Nucleus accumbens (tissue), 56 donors: ENCODE data around the gene ACTL10.

Experiments used
- DNase-seq, 56 donors: peaks; one replicate each; lab custom pipeline; 2025; lab: John Stamatoyannopoulos, UW

ACTL10 gene

DNA sequence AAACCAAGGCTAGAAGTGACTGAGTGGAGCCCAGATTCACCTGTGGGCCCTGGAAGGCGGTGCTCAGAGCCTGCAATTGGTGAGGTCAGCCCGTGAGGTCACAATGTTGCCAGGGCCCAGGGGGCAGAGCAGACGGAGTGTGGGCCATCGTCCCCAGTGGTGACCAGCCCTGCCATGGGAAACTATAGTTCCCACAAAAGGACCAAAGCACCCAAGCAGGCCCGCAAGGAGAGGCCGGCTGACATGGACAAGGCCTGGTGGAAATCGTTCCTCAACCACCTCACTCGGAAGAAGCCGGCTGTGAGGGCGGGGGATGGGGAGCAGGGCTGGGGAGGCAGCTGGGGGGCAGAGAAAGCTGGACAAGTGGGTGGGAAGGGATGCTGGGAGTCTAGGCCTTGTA is 4.6 kb upstream of the ACTL10 start, which contains the start of gene C20orf144:
Gene C20orf144, plus strand, starts transcription at position 156 of the 400 bp plus-strand sequence. Its CDS starts 19 bp downstream, at position 175.
- no peak for DNase-seq

GRCh38 chr20:33663161-33664084 is 3.3 kb upstream of the ACTL10 start:
- DNase-seq: peak in 52 of 56 donors; percentile 13 to 84 (median 64)

- DNase-seq: no peak
Measured at GRCh38 chr20:33664085-33664761, 2.5 kb upstream of the ACTL10 start.

GRCh38 chr20:33664762-33665144 is 2.0 kb upstream of the ACTL10 start:
- DNase-seq: no peak

DNA sequence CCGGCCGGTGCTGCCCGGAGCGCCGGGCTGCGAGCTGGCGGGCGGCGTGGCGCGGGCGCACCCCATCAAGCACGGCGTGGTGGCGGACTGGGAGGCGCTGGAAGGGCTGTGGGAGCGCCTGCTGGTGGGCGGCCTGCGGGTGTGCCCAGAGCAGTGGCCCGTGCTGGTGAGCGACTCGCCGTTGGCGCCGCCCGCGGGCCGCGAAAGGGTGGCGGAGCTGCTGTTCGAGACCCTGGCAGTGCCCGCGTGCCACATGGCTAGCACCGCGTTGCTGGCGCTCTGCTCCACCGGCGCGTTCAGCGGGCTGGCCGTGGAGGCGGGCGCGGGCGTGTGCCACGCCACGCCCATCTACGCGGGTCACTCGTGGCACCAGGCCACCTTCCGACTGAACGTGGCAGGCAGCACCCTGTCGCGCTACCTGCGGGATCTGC is 517 bp downstream of the ACTL10 start:
- DNase-seq: peak in 29 of 56 donors; percentile 23 to 71 (median 48)

- DNase-seq: peak in 49 of 56 donors; percentile 16 to 79 (median 60)
Measured at GRCh38 chr20:33667676-33668465, 1.1 kb downstream of the ACTL10 start.

DNA sequence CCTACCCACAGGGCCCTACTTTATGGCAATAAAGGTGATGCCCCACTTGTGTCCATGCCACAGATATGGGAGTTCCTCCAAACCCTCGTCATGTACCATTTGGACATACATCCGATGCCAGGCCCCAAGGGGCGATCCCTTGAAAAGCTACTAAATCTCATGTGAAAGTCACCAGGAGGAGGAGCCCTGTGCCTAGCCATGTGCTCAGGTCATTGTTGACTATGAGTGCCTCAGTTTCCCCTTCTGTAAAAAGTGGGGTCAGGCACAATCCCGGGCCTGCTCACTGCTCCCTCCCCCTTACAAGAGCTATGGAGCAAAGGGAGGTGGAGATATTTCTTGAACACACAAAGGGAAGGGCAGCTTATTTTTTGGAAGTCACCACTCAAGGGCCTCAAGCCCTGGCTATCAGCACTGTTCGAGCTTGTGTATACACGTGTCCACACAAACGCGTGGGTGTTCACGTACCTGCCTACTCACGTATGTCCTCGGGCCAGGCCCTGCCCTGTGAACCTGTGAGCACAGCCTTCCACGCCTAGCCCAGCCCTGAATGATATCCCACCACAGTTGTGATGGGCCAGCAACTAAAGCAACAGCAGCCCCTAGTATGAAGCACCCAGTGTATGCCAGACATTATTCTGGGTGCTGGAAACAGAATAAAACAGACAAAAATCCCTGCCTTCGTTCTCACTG is 1.9 kb downstream of the ACTL10 start:
- no peak for DNase-seq

DNA sequence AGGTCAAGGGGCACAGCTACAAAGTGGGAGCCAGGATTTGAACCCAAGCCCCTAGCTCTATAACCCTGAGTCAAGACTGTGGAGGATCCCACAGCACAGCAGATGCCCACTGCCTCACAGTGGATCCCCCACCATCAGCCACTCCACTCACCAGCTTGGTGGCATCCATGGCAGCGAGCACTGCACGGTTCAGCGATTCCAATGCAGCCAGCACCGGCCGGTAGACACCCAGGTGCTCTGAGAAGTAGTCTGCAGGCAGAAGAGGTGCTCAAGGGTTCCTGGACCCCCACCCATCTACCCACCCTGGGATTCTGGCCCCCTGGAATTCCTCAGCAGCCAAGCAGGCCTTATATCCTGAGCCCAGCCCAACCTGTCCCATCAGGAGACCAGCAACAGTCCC is 2.5 kb downstream of the ACTL10 start:
- DNase-seq: no peak

GRCh38 chr20:33669873-33670640 is 3.3 kb downstream of the ACTL10 start:
- DNase-seq: peak in 1 of 56 donors; percentile 15

GRCh38 chr20:33670715-33671499 is 4.2 kb downstream of the ACTL10 start:
- no peak for DNase-seq

DNA sequence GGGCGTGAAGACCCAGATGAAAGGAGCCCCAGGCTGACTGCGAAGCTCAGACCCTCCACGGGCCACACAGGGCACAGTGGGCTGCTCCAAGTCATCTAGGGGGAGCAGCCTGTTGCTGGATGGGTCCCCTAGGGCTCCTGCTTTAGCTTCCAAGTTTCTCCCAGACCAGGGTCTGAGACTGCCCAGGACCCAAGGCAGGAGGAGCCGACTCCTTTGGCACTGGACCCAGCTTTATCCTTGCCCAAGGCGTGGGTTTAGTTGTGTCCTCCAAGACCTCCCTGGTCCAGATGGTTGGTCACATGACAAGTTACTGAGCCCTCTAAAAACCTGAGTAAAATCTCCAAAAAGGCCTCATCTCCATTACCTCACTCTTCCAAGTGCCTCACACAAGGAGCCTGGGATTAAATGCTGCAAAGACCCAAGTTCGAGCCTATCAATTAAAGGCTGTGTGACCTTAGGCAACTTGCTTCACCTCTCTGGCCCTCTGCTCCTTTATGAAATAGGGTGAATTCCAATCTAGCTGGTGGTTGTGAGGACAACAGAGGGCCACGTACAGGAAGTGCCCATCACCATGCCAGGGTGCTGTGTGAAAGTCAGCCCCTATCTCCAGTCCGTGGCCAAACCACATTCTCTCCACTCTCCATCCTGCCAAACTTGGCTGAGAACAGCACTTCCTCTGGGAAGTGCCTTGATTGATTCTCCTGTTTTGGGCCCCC is 5.0 kb downstream of the ACTL10 start:
- no peak for DNase-seq

DNA sequence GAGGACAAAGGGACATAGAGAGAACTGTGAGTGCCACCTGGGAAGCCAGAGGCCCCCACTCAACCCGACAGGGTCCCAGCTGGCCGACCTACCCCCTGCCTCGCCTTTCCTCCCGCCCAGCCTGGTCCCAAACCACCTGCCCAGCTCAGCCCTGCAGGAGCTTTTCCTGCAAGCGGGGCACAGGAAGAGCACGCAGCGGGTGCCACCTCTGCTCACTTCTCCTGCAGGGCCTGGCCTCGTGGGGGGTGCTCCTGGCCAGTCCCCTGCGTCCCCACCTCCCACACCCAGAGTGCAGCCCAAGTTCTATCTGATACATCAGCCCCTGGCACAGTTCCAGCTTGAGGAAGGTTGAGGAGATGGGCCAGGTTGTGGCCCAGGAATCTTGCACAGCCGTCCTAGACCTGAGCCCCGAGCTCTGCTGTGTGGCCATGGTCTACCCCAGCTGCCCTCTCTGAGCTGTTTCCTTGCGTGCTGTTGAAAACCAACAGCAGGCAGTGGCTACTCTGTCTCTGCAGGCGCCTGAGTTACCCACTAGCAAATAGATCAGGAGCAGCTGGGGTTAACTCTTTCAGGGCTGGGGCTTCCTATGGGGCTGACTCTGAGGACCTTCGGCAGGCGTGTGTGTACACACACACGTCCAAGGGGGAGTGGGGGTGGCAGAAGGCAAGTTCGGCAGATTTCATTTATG is 5.8 kb downstream of the ACTL10 start:
- no peak for DNase-seq

DNA sequence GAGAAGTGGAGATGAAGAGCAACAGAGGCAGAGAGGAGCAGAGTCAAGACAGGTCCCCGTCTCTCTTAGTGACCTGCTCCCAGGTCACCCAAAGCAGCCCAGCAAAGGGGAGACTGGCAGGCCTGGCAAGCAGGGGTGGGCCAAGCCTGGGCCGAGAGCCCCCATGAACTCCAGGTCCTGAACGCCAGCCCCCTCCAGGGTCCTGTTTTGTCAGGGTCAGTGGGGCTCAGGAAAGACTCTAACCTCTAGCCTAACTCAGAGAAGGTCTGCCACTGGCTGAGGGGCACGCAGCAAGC is 6.3 kb downstream of the ACTL10 start:
- no peak for DNase-seq

DNA sequence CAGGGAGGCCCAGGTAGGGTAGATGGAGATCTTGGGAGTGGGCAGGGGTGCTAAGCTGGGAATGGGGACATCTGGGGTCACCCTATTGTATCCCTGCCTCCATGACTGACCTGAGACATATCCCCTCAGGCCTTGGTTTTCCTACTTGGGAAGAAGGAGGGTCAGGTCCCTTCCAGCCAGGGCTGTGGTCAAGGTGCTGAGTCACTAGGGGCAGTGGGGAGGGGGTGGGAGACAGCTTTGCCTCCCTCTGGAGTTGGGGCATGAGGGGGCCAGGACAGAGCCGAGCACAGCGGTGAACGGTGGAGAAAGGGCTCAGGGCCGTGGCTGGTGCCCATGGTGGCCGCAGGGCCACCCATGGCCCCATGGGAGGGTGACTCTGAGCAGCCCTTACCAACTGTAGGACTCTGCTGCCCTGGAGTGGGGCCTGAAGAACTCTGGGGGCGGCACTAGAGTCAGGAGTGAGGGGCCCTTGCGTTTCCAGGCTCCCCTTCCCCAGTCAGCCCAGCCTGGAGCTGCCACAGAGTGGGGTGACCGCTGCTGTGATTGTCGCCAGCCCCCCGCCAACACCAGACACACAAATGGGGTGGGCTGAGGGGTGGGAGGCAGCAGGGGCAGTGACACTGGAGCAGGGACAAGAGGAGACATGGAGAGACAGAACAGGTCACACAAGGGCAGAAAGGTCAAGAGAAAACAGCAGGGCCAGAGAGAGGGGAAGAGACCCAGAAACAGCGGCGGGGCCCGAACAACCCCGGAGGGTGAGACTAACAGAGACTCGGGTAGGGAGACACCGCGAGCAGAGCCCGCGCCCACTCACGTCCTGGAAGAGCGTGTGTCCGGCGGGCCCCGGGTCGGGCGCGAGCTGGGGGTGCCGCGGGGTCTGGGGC is 6.9 kb downstream of the ACTL10 start:
- DNase-seq: peak in 2 of 56 donors; percentile 20 to 67

DNA sequence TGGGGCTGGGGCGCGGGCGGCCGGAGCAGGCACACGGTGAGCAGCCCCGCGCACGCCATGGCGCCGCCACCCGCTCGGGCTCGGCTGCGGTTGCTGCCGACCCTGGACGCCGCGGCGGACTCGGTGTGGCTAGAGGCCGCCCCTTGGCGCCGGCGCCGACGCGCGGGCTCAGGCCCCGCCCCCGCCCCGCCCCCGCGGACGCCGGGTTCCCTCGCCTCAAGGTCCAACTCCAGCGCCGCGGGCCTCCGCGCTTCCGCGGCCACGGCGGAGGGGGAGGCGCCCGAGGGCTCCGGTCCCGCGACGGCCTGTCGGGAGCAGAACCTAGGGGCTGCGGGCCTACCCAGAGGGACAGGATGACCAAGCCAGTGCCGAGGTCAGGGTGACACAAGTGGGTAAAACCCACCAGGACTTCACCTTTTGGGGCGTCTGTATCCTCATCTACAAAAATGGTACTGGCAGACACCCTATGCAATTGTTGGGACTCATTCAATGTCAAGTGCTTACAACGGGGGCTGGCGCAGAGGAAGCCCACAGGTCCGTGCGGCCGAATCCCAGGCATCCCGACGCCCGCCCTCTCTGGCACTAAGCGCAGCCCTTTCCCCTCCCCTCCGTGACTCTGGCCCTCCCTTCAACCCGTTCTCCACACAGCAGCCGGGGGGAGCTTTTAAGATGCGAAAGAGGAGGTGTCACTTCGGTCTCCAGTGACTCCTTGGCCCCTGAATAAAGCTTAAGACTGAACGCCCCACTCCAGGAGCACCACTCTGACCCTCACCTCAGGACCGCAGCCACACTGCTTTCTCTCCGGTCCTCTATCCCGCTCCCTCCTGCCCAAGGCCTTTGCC is 7.8 kb downstream of the ACTL10 start, which contains the start of gene NECAB3:
Gene NECAB3, minus strand, starts transcription at position 135 of the 842 bp plus-strand sequence. Its CDS starts 76 bp downstream, at position 59.
- peak in 53 of 56 donors; percentile 18 to 87 (median 65) for DNase-seq
